DND-41 (cell line): ENCODE results near the gene POLD1.

Source experiments
- ATAC-seq: fragments of 200-7000 bp; cut with Tn5 transposase; 3 replicates; pipeline ENCODE4 v1.9.1; 2021; ENCODE audit warnings: low read depth; ENCODE audit not compliant: insufficient read depth
- DNase-seq: peaks from one replicate; pipeline ENCODE4 v3.0.0-alpha.2; 2020
- H2AFZ ChIP-seq: 2 replicates; pipeline ENCODE4 v1.6.0; 2012; ENCODE audit warnings: low read depth, low read length
- H3K27ac ChIP-seq: 2 replicates; pipeline ENCODE4 v1.5.1; 2012; ENCODE audit warnings: low read length, inconsistent platforms
- H3K27me3 ChIP-seq: fragments of 200-600 bp; sonication (generic); 2 replicates; pipeline ENCODE4 v1.6.0; 2012; ENCODE audit warnings: low read length, mild to moderate bottlenecking, inconsistent platforms; ENCODE audit not compliant: insufficient read depth, poor library complexity
- H3K36me3 ChIP-seq: 2 replicates; pipeline ENCODE4 v1.5.1; 2012; ENCODE audit warnings: low read length, inconsistent platforms; ENCODE audit not compliant: insufficient read depth
- H3K4me1 ChIP-seq: 2 replicates; pipeline ENCODE4 v1.5.1; 2012; ENCODE audit warnings: mild to moderate bottlenecking, low read length; ENCODE audit not compliant: insufficient read depth
- H3K4me2 ChIP-seq: 2 replicates; pipeline ENCODE4 v1.6.0; 2012; ENCODE audit warnings: mild to moderate bottlenecking, moderate library complexity, low read length, inconsistent platforms; ENCODE audit not compliant: insufficient read depth
- H3K4me3 ChIP-seq, 2 experiments: fragments of 200-600 bp in 1 of 2; shearing (Covaris generic) in 1 of 2; 2 replicates each; pipeline ENCODE4 v1.5.1; 2012 to 2016; ENCODE audit warnings: inconsistent platforms in 2 of 2, low read length in 2 of 2, mild to moderate bottlenecking in 2 of 2, low read depth in 1 of 2, moderate library complexity in 1 of 2
- H3K79me2 ChIP-seq: 2 replicates; pipeline ENCODE4 v1.6.0; 2012; ENCODE audit warnings: low read length, inconsistent platforms; ENCODE audit not compliant: insufficient read depth
- H3K9ac ChIP-seq: 2 replicates; pipeline ENCODE4 v1.6.0; 2012; ENCODE audit warnings: low read depth, mild to moderate bottlenecking, inconsistent platforms, low read length, moderate library complexity
- H3K9me3 ChIP-seq: 2 replicates; pipeline ENCODE4 v1.5.1; 2012; ENCODE audit warnings: low read length, moderate library complexity, mild to moderate bottlenecking, inconsistent platforms; ENCODE audit not compliant: insufficient read depth, severe bottlenecking
- H4K20me1 ChIP-seq: 2 replicates; pipeline ENCODE4 v1.6.0; 2012; ENCODE audit warnings: low read length; ENCODE audit not compliant: insufficient read depth
- EZH2 ChIP-seq: IDR thresholded peaks from 3 replicates; pipeline ENCODE4 v1.6.1; 2012; ENCODE audit warnings: borderline replicate concordance, low read depth, mild to moderate bottlenecking, moderate library complexity, low read length, inconsistent platforms; ENCODE audit not compliant: severe bottlenecking
- TF ChIP-seq, protein P1 (sequence below): IDR thresholded peaks from 2 replicates; pipeline ENCODE4 v1.5.1; 2012; ENCODE audit warnings: borderline replicate concordance, low read length, moderate library complexity, mild to moderate bottlenecking; ENCODE audit not compliant: poor library complexity, severe bottlenecking; ENCODE audit errors: extremely low read depth

Gene POLD1

DNA sequence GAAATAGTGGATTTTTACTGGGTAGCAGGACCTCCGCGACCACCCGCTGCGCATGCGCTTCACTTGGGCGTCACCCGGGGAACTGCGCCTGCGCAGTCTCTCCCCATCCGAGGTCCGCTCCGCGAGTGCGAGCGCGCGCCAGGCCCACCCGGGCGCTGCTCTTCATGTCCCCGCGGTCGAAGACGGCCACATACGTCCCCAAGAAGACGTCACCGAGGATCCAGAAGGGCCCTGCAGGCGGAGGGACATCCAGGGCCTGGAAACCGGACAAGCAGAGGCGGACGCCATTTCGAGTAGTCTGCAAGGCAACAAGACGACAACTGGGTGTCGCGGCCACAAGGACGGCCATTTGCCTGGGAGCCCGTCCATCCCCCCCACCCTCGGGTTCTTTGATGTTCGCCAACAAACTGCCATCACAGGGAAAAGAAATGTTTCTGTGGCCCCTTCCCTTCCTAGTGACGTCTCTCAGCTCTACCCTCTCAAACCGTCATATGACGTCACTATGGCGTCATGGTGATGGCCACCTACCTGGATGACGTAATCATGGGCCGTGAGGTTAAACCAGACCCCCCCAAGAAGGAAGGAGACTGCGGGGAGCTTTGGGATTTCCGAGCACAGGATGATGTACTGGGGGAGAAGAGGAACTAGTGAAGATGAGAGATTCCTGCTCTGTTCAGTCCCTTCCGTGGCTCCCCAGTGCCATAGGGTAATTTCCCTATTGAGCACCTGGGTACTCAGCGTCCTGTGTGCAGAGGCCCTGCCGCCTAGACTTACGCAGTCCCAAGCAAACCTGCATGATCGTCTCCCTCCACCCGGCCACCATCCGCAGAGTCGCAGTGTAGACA, 25.4 kb upstream of the POLD1 start:
- no peak for ATAC-seq
- TF ChIP-seq EZH2 = no peak
- TF ChIP-seq, protein P1, sequence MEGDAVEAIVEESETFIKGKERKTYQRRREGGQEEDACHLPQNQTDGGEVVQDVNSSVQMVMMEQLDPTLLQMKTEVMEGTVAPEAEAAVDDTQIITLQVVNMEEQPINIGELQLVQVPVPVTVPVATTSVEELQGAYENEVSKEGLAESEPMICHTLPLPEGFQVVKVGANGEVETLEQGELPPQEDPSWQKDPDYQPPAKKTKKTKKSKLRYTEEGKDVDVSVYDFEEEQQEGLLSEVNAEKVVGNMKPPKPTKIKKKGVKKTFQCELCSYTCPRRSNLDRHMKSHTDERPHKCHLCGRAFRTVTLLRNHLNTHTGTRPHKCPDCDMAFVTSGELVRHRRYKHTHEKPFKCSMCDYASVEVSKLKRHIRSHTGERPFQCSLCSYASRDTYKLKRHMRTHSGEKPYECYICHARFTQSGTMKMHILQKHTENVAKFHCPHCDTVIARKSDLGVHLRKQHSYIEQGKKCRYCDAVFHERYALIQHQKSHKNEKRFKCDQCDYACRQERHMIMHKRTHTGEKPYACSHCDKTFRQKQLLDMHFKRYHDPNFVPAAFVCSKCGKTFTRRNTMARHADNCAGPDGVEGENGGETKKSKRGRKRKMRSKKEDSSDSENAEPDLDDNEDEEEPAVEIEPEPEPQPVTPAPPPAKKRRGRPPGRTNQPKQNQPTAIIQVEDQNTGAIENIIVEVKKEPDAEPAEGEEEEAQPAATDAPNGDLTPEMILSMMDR = no peak
- Histone ChIP-seq H3K36me3 (no peaks in the 10 kb centered on the region), H3K9me3 (no peaks in the 10 kb centered on the region), H4K20me1 (no peaks in the 10 kb centered on the region), H3K4me3 (no peak overlapping the region), H3K4me1 (peaks cover 13% of the 10 kb centered on the region), H3K27ac (no peak overlapping the region), H3K27me3 (no peaks in the 10 kb centered on the region), H3K4me2 (no peak overlapping the region), H2AFZ (no peak overlapping the region), H3K9ac (no peak overlapping the region), H3K79me2 (no peaks in the 10 kb centered on the region)
- DNase-seq = peak; percentile 36

DNA sequence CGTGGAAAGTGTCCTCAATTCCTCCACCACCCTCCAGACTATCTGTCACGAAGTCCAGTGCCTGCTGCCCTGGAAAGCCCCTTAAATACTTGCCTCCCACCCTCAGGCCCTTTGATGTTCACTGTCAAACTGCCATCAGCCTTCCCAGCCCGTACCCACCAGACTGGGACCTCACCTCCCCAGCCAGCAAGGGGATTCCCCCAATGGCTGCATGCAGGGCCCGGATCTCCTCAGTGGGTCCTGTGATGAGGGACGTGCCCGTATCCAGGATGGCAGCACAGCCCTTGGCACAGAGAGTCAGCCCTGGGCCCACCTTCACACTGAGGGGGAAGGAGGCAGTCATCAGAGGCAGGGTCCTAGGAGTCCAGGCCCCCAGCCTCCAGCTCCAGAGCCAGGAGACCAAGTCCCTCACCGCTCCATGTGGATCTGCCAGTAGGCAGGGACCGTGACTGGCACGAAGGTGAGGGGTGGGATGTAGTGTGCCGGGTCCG, 24.8 kb upstream of the POLD1 start:
- no peak overlapping the region for H3K27ac ChIP-seq
- H3K9me3 ChIP-seq = no peaks in the 10 kb centered on the region
- no peak for DNase-seq
- H3K79me2 ChIP-seq = no peaks in the 10 kb centered on the region
- no peaks in the 10 kb centered on the region for H3K27me3 ChIP-seq
- H3K4me2 ChIP-seq = no peak overlapping the region
- no peak overlapping the region for H2AFZ ChIP-seq
- no peak for TF ChIP-seq EZH2
- TF ChIP-seq, protein P1 = no peak
- no peak overlapping the region for H3K9ac ChIP-seq
- no peak overlapping the region for H3K4me3 ChIP-seq
- H3K36me3 ChIP-seq = no peaks in the 10 kb centered on the region
- H4K20me1 ChIP-seq = no peaks in the 10 kb centered on the region
- H3K4me1 ChIP-seq = peaks cover 19% of the 10 kb centered on the region
- ATAC-seq = no peak

DNA sequence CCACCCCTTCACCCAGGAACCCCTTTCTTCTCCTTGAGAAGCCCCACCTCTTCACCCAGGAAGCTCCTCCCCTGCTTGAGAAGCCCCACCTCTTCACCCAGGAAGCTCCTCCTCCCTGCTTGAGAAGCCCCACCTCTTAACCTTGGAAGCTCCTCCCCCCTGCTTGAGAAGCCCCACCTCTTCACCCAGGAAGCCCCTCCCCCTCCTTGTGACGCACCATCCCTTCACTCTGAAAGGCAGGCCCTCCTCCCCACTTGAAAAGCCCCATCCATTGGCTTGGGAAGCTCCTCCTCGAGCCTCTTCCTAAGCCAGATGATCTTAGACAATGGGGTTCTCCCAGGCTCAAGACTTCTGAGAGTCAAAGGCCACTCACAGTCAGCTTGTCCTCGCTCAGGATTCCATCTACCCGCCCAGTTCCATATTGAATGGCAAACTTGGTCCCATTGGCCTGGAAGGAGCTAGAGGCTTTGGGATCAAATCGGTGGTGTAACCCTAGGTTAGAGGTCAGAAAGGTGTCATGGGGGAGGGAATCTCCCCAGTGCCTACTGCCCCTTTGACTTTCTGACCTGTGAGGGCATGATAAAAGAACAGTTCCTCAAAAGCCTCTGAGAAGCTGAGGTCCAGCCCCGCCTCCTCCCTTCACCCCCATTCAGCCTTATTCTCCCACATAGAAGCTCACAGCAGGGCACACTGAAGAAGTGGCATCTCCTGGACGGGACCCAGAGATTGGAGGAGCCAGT, 22.7 kb upstream of the POLD1 start:
- H3K9ac ChIP-seq = no peak overlapping the region
- DNase-seq (no peak), ATAC-seq (no peak)
- no peaks in the 10 kb centered on the region for H4K20me1 ChIP-seq
- no peak overlapping the region for H3K4me3 ChIP-seq
- no peak overlapping the region for H3K4me2 ChIP-seq
- no peaks in the 10 kb centered on the region for H3K9me3 ChIP-seq
- H3K79me2 ChIP-seq = no peaks in the 10 kb centered on the region
- H3K27ac ChIP-seq = no peak overlapping the region
- H3K4me1 ChIP-seq = peaks cover 31% of the 10 kb centered on the region
- no peaks in the 10 kb centered on the region for H3K36me3 ChIP-seq
- TF ChIP-seq, protein P1 = no peak
- TF ChIP-seq EZH2 = no peak
- H2AFZ ChIP-seq = no peak overlapping the region
- H3K27me3 ChIP-seq = no peaks in the 10 kb centered on the region
